SK-N-SH (cell line): ENCODE data around the gene MCAM.

ENCODE experiments used
- EZH2phosphoT487 ChIP-seq: fragments of 200-600 bp; sonication (generic); IDR thresholded peaks from 2 replicates; pipeline ENCODE4 v1.6.1; 2017; ENCODE audit warnings: low read depth, mixed run types, mild to moderate bottlenecking, antibody characterized with exemption, moderate library complexity, borderline replicate concordance
- JUND ChIP-seq: IDR thresholded peaks from 2 replicates; pipeline ENCODE4 v1.4.0; 2012
- MXI1 ChIP-seq: IDR thresholded peaks from 2 replicates; pipeline ENCODE4 v1.6.1; 2012; ENCODE audit warnings: mild to moderate bottlenecking, low read depth, low read length, improper control_type of control experiment
- POLR2AphosphoS5 ChIP-seq: IDR thresholded peaks from 2 replicates; pipeline ENCODE4 v1.6.1; 2012; ENCODE audit warnings: low read depth, low read length
- RAD21 ChIP-seq: IDR thresholded peaks from 2 replicates; pipeline ENCODE4 v1.6.1; 2012; ENCODE audit warnings: mild to moderate bottlenecking, low read length
- RCOR1 ChIP-seq: fragments of 150-350 bp; IDR thresholded peaks from 2 replicates; pipeline ENCODE4 v1.6.1; 2017; ENCODE audit warnings: antibody characterized with exemption, low read length
- RFX5 ChIP-seq: IDR thresholded peaks from 2 replicates; pipeline ENCODE4 v1.6.1; 2012; ENCODE audit warnings: mild to moderate bottlenecking, improper control_type of control experiment, low read length
- SMC3 ChIP-seq: IDR thresholded peaks from 2 replicates; pipeline ENCODE4 v1.6.1; 2012; ENCODE audit warnings: low read depth, low read length, improper control_type of control experiment
- TAF1 ChIP-seq: IDR thresholded peaks from 2 replicates; pipeline ENCODE4 v1.6.1; 2012; ENCODE audit warnings: low read depth, mild to moderate bottlenecking, low read length, moderate library complexity, borderline replicate concordance
- TF ChIP-seq, protein P1 (sequence below): fragments of 200-600 bp; sonication (generic); IDR thresholded peaks from 2 replicates; pipeline ENCODE4 v1.6.1; 2017; ENCODE audit warnings: antibody characterized with exemption, mild to moderate bottlenecking, moderate library complexity
- TF ChIP-seq, protein P2 (sequence below): IDR thresholded peaks from 2 replicates; pipeline ENCODE4; 2012

DNA sequence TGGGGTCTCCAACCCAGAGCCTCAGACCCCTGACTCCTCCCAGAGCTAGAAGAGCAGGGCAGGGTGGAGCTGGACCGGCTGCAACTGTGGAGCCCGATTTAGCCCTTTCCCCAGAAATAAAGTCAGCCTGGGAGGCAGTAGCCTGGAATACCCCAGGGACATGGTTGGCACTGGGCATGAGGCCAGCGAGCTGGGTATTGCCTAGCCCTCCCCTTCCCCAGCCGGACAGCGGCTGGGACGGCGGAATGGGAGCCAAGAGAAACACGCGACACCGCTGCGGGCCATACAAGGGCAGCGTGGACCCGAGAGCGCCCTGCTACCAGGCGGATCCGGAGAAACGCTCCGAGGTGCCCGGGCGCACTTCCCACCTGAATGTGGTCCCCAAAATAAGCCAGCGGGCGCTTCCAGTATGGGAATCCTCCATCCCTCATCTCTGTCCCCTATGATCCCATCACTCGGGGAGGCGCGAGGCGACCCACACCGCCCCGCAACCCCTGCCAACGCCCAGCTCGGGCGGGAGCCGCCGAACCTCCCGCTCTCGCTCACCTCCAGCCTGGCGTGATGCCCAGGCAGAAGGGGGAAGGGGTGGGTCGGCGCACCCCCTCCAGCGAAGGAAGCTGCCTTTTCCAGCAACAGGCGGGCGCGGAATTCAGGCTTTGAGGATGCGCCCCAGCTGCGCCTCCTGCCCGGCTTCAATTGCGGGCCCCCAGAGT lies 758 bp downstream of the MCAM start:
- TF ChIP-seq SMC3 (no peak), TAF1 (no peak), EZH2phosphoT487 (no peak), RAD21 (no peak), RCOR1 (no peak), POLR2AphosphoS5 (no peak), JUND (no peak), RFX5 (no peak), MXI1 (peak; percentile 75)
- TF ChIP-seq, protein P1, sequence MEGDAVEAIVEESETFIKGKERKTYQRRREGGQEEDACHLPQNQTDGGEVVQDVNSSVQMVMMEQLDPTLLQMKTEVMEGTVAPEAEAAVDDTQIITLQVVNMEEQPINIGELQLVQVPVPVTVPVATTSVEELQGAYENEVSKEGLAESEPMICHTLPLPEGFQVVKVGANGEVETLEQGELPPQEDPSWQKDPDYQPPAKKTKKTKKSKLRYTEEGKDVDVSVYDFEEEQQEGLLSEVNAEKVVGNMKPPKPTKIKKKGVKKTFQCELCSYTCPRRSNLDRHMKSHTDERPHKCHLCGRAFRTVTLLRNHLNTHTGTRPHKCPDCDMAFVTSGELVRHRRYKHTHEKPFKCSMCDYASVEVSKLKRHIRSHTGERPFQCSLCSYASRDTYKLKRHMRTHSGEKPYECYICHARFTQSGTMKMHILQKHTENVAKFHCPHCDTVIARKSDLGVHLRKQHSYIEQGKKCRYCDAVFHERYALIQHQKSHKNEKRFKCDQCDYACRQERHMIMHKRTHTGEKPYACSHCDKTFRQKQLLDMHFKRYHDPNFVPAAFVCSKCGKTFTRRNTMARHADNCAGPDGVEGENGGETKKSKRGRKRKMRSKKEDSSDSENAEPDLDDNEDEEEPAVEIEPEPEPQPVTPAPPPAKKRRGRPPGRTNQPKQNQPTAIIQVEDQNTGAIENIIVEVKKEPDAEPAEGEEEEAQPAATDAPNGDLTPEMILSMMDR, result no peak
- TF ChIP-seq, protein P2, sequence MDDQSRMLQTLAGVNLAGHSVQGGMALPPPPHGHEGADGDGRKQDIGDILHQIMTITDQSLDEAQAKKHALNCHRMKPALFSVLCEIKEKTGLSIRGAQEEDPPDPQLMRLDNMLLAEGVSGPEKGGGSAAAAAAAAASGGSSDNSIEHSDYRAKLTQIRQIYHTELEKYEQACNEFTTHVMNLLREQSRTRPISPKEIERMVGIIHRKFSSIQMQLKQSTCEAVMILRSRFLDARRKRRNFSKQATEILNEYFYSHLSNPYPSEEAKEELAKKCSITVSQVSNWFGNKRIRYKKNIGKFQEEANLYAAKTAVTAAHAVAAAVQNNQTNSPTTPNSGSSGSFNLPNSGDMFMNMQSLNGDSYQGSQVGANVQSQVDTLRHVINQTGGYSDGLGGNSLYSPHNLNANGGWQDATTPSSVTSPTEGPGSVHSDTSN, result no peak
